Thoracic aorta (tissue), 2 donors: ENCODE measurements around the gene IPPK. TPM values are rescaled to one million over a fixed set of nuclear protein-coding genes. Genes with fewer than 3 reads are reported as not detected.
A peak's percentile ranks its signal among the peaks of the same experiment; 100 is the strongest.

Experiments
- ATAC-seq: fragments of 150-250 bp; one replicate; pipeline ENCODE4 v1.8.0; 2017; ENCODE audit warnings: low read depth; ENCODE audit not compliant: insufficient number of reproducible peaks, low FRiP score
- DNase-seq: peaks from one replicate; pipeline ENCODE4 v3.0.0-alpha.2; 2020; ENCODE audit warnings: low spot score
- H3K27ac ChIP-seq, 2 donors: fragments of 200-600 bp; sonication (generic); 1 replicate in 1 of 2; 2 replicates in 1 of 2; pipeline ENCODE4 v1.5.1; 2016; ENCODE audit warnings: mild to moderate bottlenecking in 2 of 2, moderate library complexity in 2 of 2
- H3K27me3 ChIP-seq: fragments of 200-600 bp; sonication (generic); replicated peaks from 2 replicates; pipeline ENCODE4 v1.6.0; 2016; ENCODE audit warnings: mild to moderate bottlenecking; ENCODE audit not compliant: insufficient read depth
- H3K36me3 ChIP-seq: fragments of 200-600 bp; sonication (generic); one replicate; pipeline ENCODE4 v1.5.1; 2016
- H3K4me1 ChIP-seq, 2 donors: fragments of 200-600 bp; sonication (generic); 1 replicate in 1 of 2; 2 replicates in 1 of 2; pipeline versions ENCODE4 v1.5.1 to v1.6.0; 2016; ENCODE audit warnings: low read depth in 2 of 2, mild to moderate bottlenecking in 1 of 2; ENCODE audit not compliant: control insufficient read depth in 1 of 2
- H3K4me3 ChIP-seq: fragments of 200-600 bp; sonication (generic); 2 replicates; pipeline ENCODE4 v1.5.1; 2016; ENCODE audit warnings: mild to moderate bottlenecking
- H3K9me3 ChIP-seq: fragments of 200-600 bp; sonication (generic); 2 replicates; pipeline ENCODE4 v1.5.1; 2016
- CTCF ChIP-seq: fragments of 200-600 bp; sonication (generic); IDR thresholded peaks from one replicate; pipeline ENCODE4 v1.5.1; 2019; ENCODE audit warnings: antibody characterized with exemption
- total RNA-seq, 2 donors: library from RNA; depleted of rRNA; stranded (reverse); fragments of >200 nt; gene quantifications; one replicate each; pipeline versions ENCODE4 v1.1.0 to v1.2.3, GENCODE V29; 2016

IPPK gene
- total RNA-seq, 2 donors from 2014 or later: 6.9 to 11.7 TPM

- peaks cover 7% of the 10 kb centered on the region for H3K36me3 ChIP-seq
- H3K9me3 ChIP-seq: no peaks in the 10 kb centered on the region
- no peak for ATAC-seq
- no peak for TF ChIP-seq CTCF
- DNase-seq: peak; percentile 21
- no peaks in the 10 kb centered on the region for H3K27me3 ChIP-seq
- H3K27ac ChIP-seq: no peak overlapping the region
- H3K4me1 ChIP-seq: peaks cover 0 to 22% of the 10 kb centered on the region in 2 donors
- H3K4me3 ChIP-seq: peak overlapping the region; percentile 81
Observed at GRCh38 chr9:92671323-92671722, 1.4 kb upstream of the IPPK start.

DNA sequence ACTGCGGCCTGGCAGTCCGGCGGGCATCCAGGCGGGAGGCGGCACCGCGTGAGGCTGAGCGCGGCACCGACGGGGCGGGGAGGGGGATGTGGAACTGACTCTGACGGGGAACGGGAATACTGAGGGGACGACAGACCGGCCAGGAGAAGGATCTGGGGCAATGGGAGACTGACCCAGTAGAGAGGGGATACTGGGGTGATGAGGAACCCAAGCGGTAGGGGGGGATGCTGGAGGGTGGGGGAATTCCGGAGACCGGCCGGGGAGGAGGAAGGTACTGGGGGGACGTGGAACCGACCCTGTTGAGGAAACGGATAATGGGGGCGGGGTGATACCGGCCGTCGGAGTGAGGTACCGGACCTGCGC, 423 bp downstream of the IPPK start:
- Histone ChIP-seq H3K27ac (peak overlapping the region; percentile 79 to 86), H3K4me3 (peak overlapping the region; percentile 81), H3K9me3 (no peaks in the 10 kb centered on the region), H3K4me1 (peaks cover 0 to 22% of the 10 kb centered on the region in 2 donors), H3K36me3 (peaks cover 7% of the 10 kb centered on the region), H3K27me3 (no peaks in the 10 kb centered on the region)
- TF ChIP-seq CTCF: no peak
- ATAC-seq: peak; percentile 9
- no peak for DNase-seq

- no peak for TF ChIP-seq CTCF
- Histone ChIP-seq H3K36me3 (peaks cover 7% of the 10 kb centered on the region), H3K27ac (peak overlapping the region; percentile 79 to 86)
Observed at GRCh38 chr9:92668746-92669526, 995 bp downstream of the IPPK start.

DNA sequence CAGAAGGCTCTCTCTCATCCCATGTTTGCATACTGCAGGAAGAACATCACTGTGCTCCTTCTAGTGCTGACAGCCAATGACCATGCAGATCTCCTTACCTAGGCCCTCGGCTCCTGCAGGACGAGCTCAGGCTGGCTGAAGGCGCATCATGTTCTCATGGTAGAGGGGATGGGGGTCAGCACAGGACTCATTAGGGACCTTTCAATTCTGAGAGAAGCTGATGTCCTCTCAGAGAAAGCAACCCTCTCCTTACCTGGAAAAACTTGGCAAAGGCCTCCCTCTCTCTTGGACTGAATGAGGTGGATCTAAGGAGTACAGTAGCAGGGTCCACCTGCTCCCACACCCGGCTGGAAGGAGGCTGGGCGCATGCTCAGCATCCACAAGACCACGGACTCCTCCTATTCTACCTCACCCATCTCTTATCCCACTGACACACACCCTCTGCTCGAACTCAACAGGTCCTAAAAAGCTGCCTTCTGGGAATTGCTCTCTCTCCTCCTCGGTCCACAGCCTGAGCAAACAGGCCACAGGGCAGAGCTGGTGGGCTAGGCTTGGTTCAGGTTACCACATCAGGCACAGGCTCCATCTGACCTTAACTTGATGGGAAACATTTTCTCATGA, 2.9 kb downstream of the IPPK start:
- TF ChIP-seq CTCF: no peak
- H3K9me3 ChIP-seq: no peaks in the 10 kb centered on the region
- no peaks in the 10 kb centered on the region for H3K27me3 ChIP-seq
- H3K4me3 ChIP-seq: no peak overlapping the region
- H3K4me1 ChIP-seq: peaks cover 0 to 22% of the 10 kb centered on the region in 2 donors
- H3K27ac ChIP-seq: no peak overlapping the region
- ATAC-seq (no peak), DNase-seq (no peak)
- peaks cover 7% of the 10 kb centered on the region for H3K36me3 ChIP-seq

More at GRCh38 chr9:92668746-92669526, 995 bp downstream of the IPPK start:
- Histone ChIP-seq H3K27me3 (no peaks in the 10 kb centered on the region), H3K4me3 (peak overlapping the region; percentile 81), H3K9me3 (no peaks in the 10 kb centered on the region), H3K4me1 (peaks cover 0 to 22% of the 10 kb centered on the region in 2 donors)
- ATAC-seq (no peak), DNase-seq (no peak)

DNA sequence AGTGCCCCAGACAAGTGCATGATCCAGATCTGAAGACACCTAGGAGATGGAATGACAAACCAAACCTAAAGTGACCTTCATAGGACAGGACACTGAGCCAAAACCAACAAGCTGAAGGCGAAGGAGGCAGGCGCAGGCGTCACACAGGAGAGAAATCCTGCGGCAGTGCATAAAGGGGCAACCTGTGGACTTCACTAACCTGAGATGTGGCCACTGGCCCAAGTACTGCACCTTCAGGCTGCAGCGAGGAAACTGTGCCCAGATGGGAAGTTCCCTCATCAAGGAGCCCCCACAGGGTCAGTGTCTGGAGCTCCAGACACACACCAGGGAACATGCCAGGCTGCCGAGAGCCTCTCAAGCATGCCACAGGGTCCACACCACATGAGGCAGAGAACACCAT, 3.7 kb downstream of the IPPK start:
- H3K27me3 ChIP-seq: no peaks in the 10 kb centered on the region
- peaks cover 0 to 19% of the 10 kb centered on the region in 2 donors for H3K4me1 ChIP-seq
- H3K4me3 ChIP-seq: no peak overlapping the region
- peaks cover 7% of the 10 kb centered on the region for H3K36me3 ChIP-seq
- TF ChIP-seq CTCF: no peak
- no peaks in the 10 kb centered on the region for H3K9me3 ChIP-seq
- H3K27ac ChIP-seq: no peak overlapping the region
- no peak for DNase-seq
- no peak for ATAC-seq
